Heart right ventricle (tissue), 16 donors: Measurements from ENCODE around the gene MBD5. TPM values are rescaled to one million over a fixed set of nuclear protein-coding genes. Genes with fewer than 3 reads are reported as not detected.
"Not testable (repeated sequence)": the region's sequence is repeated elsewhere in the genome, so short reads cannot be mapped to it uniquely, and the experiment has no call there.

Experiments
- ATAC-seq, 8 donors: fragments of 200-7000 bp; cut with Tn5 transposase; one replicate each; pipeline ENCODE4 v1.9.1; 2020; ENCODE audit warnings: mild to moderate bottlenecking in 8 of 8, moderate library complexity in 8 of 8, moderate number of reproducible peaks in 1 of 8
- DNase-seq, 2 donors: peaks; one replicate each; pipeline ENCODE4 v3.0.0-alpha.2; 2020
- H3K27ac ChIP-seq, 10 donors: fragments of 200-600 bp; sonication (generic) in 2 of 10; one replicate each; pipeline versions ENCODE4 v1.5.0 to v1.8.0; 2020 to 2022; ENCODE audit warnings: mild to moderate bottlenecking in 3 of 10
- H3K27me3 ChIP-seq, 7 donors: fragments of 200-600 bp; one replicate each; pipeline ENCODE4 v1.8.0; 2021 to 2022; ENCODE audit warnings: mild to moderate bottlenecking in 2 of 7
- H3K36me3 ChIP-seq, 9 donors: fragments of 200-600 bp; sonication (generic) in 1 of 9; one replicate each; pipeline versions ENCODE4 v1.5.0 to v1.8.0; 2020 to 2022; ENCODE audit warnings: mild to moderate bottlenecking in 2 of 9
- H3K4me1 ChIP-seq, 9 donors: fragments of 200-600 bp; sonication (generic) in 1 of 9; one replicate each; pipeline versions ENCODE4 v1.5.0 to v1.8.0; 2020 to 2022; ENCODE audit warnings: mild to moderate bottlenecking in 4 of 9
- H3K4me3 ChIP-seq, 10 donors: fragments of 200-600 bp; sonication (generic) in 2 of 10; one replicate each; pipeline versions ENCODE4 v1.5.0 to v1.8.0; 2020 to 2022; ENCODE audit warnings: mild to moderate bottlenecking in 7 of 10, moderate library complexity in 2 of 10
- H3K9me3 ChIP-seq, 11 donors: fragments of 200-600 bp in 10 of 11; sonication (generic) in 2 of 11; one replicate each; pipeline versions ENCODE4 v1.5.0 to v1.8.0; 2013 to 2022; ENCODE audit warnings: mild to moderate bottlenecking in 2 of 11, control low read depth in 1 of 11, moderate library complexity in 1 of 11
- WGBS, 2 donors: extraction: QIAGEN DNeasy Blood & Tissue Kit; methylation state at CpG; one replicate each; pipeline ENCODE4 v1.1.7; 2013; ENCODE audit warnings: inconsistent platforms in 1 of 2; 5-methylcytosine and 5-hydroxymethylcytosine counted together
- intact Hi-C, 10 donors: fragments of 100-400 bp; cut with DNase I; formaldehyde crosslinking; loops; one replicate each; pipeline versions ENCODE4 v1.11.1 to v1.14.2; 2022
- polyA plus RNA-seq, 2 donors: library from polyadenylated mRNA; stranded (reverse); fragments of 200-250 nt; gene quantifications; one replicate each; pipeline ENCODE4 v1.2.3, GENCODE V29; 2013
- total RNA-seq, 10 donors: library from RNA; stranded (reverse); fragmentation: NEBNext Ultra II Directional in 3 of 10; extraction: Animal tissue kit (Norgen Biotek cat#: 25700) in 3 of 10; gene quantifications; one replicate each; pipeline versions ENCODE4 v1.2.1 to v1.2.4, GENCODE V29; 2021 to 2023
- TF ChIP-seq, protein P1 (sequence below), 9 donors: fragments of 200-600 bp; sonication (generic) in 2 of 9; IDR thresholded peaks; one replicate each; pipeline versions ENCODE4 v1.5.0 to v1.8.0; 2021 to 2022; ENCODE audit warnings: antibody characterized with exemption in 9 of 9, mild to moderate bottlenecking in 5 of 9, moderate library complexity in 1 of 9
- donor health status: Arrhythmogenic right ventricular cardiomyopathy.
- donor health status: ischemic (EF 13 %, LVEDD 7.1; RV severe dilation, severe dysfunction).
- donor health status: healthy with polysubstance abuse.
- donor health status: DM: no; HTN: yes; CAD: no.
- donor health status: DM: no; HTN: no; CAD: no.
- donor health status: ischemic (EF 25% LVEDD 6.9; RV normal size, moderate dysfunction).
- donor health status: ischemic (EF 25% LVEDD 5.7; RV mildly dilated, moderate dysfunction).
- donor health status: healthy.
- donor health status: DM: yes; HTN: yes; CAD: no.
- donor health status: Ischemic cardiomyopathy.
- donor health status: ischemic (EF 35%, LVEDD 5.7; RV mildly dilated, moderate dysfunction).
- donor health status: nonischemic (EF 11% LVEDD 7.7; RV severe dilation, severe dysfunction).
- donor health status: DM: yes; HTN: yes; CAD: no.
- donor health status: PGD.
- donor health status: ischemic (EF 29% LVEDD 5.4; RV normal size, mild dysfunction).
- donor health status: nonischemic (EF 23%, LVEDD 6.1; RV moderate dilation, normal function).

The MBD5 gene
- total and polyA plus RNA-seq, 12 donors = 3.4 to 39.8 (median 35.2) TPM

GRCh38 chr2:147989102-147989501 is 31.8 kb upstream of the MBD5 start:
- H3K4me3 ChIP-seq = no peak overlapping the region
- H3K9me3 ChIP-seq = no peaks in the 10 kb centered on the region
- H3K4me1 ChIP-seq = peaks cover 0 to 12% (median 0%) of the 10 kb centered on the region in 9 donors
- DNase-seq = no peak
- 95 to 98% methylated on average over 3 of the region's 3 CpGs for WGBS, 2 donors
- ATAC-seq = no peak
- intact Hi-C loops = loop anchor here in 4 of 10 donors (5.0 to 10.0 kb wide), 3 partner anchors 516 to 1006 kb away; no protein-coding TSS in a partner anchor
- no peak overlapping the region for H3K27ac ChIP-seq
- H3K27me3 ChIP-seq = no peaks in the 10 kb centered on the region
- TF ChIP-seq, protein P1, sequence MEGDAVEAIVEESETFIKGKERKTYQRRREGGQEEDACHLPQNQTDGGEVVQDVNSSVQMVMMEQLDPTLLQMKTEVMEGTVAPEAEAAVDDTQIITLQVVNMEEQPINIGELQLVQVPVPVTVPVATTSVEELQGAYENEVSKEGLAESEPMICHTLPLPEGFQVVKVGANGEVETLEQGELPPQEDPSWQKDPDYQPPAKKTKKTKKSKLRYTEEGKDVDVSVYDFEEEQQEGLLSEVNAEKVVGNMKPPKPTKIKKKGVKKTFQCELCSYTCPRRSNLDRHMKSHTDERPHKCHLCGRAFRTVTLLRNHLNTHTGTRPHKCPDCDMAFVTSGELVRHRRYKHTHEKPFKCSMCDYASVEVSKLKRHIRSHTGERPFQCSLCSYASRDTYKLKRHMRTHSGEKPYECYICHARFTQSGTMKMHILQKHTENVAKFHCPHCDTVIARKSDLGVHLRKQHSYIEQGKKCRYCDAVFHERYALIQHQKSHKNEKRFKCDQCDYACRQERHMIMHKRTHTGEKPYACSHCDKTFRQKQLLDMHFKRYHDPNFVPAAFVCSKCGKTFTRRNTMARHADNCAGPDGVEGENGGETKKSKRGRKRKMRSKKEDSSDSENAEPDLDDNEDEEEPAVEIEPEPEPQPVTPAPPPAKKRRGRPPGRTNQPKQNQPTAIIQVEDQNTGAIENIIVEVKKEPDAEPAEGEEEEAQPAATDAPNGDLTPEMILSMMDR (IDR thresholded peaks at IDR 0.05) = no peak
- no peaks in the 10 kb centered on the region for H3K36me3 ChIP-seq

GRCh38 chr2:147989809-147990403 is 31.0 kb upstream of the MBD5 start:
- intact Hi-C loops = loop anchor here in 7 of 10 donors (5.0 to 10.0 kb wide), 4 partner anchors 515 to 1005 kb away; no protein-coding TSS in a partner anchor
- no peaks in the 10 kb centered on the region for H3K27me3 ChIP-seq
- no peak overlapping the region for H3K27ac ChIP-seq
- peaks cover 0 to 3% (median 0%) of the 10 kb centered on the region in 11 donors for H3K9me3 ChIP-seq
- no peak overlapping the region for H3K4me3 ChIP-seq
- DNase-seq = no peak
- 58 to 62% methylated on average over 4 of the region's 4 CpGs for WGBS, 2 donors
- peak in 6 of 8 donors; percentile 38 to 64 (median 48) for ATAC-seq
- H3K36me3 ChIP-seq = peaks cover 0 to 2% (median 0%) of the 10 kb centered on the region in 9 donors
- peaks cover 0 to 10% (median 0%) of the 10 kb centered on the region in 9 donors for H3K4me1 ChIP-seq
- TF ChIP-seq, protein P1 (IDR thresholded peaks at IDR 0.05) = peak in 8 of 9 donors; percentile 24 to 77 (median 68)

DNA sequence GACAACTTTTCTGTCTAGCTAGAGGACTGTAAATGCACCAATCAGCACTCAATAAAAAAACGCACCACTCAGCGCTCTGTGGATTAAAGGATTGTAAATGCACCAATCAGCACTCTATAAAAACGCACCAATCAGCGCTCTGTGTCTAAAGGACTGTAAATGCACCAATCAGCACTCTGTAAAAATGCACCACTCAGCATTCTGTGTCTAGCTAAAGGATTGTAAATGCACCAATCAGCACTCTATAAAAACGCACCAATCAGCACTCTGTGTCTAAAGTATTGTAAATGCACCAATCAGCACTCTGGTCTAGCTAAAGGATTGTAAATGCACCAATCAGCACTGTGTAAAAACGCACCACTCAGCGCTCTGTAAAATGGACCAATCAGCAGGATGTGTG is 25.9 kb upstream of the MBD5 start:
- WGBS, 2 donors = 97 to 98% methylated on average over 7 of the region's 7 CpGs
- DNase-seq = not testable (repeated sequence)
- peaks cover 0 to 16% (median 0%) of the 10 kb centered on the region in 9 donors for H3K4me1 ChIP-seq

DNA sequence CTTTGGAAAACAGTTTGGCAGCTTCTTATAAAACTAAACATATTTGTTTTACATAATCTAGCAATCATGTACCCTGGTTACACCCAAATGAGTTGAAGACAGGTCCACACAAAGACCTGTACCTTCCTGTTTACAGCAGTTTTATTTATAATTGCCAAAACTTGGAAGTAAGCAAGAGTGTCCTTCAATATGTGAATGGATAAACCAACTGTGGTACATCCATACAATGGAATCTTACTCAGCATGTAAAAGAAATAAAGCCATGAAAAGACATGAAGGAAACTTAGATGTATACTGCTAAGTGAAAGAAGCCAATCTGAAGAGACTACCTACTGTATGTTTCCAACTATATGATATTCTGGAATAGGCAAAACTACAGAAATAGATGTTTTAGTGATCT is 24.1 kb upstream of the MBD5 start:
- peaks cover 0 to 21% (median 4%) of the 10 kb centered on the region in 11 donors for H3K9me3 ChIP-seq
- H3K27ac ChIP-seq = no peak overlapping the region
- TF ChIP-seq, protein P1 (IDR thresholded peaks at IDR 0.05) = no peak
- H3K4me3 ChIP-seq = no peak overlapping the region
- peaks cover 0 to 9% (median 0%) of the 10 kb centered on the region in 9 donors for H3K36me3 ChIP-seq
- H3K27me3 ChIP-seq = no peaks in the 10 kb centered on the region
- peaks cover 0 to 12% (median 0%) of the 10 kb centered on the region in 9 donors for H3K4me1 ChIP-seq
- DNase-seq (no peak), ATAC-seq (no peak)
- intact Hi-C loops = loop anchor here in 2 of 10 donors (10.0 kb wide), 2 partner anchors 508 to 518 kb away; no protein-coding TSS in a partner anchor

More for the DNA sequence above, 25.9 kb upstream of the MBD5 start:
- H3K9me3 ChIP-seq = peaks cover 0 to 21% (median 4%) of the 10 kb centered on the region in 11 donors
- H3K27ac ChIP-seq, H3K27me3 ChIP-seq, H3K36me3 ChIP-seq, ATAC-seq, H3K4me3 ChIP-seq: not testable (repeated sequence)
- intact Hi-C loops = loop anchor here in 4 of 10 donors (5.0 to 10.0 kb wide), 3 partner anchors 510 to 520 kb away; no protein-coding TSS in a partner anchor

DNA sequence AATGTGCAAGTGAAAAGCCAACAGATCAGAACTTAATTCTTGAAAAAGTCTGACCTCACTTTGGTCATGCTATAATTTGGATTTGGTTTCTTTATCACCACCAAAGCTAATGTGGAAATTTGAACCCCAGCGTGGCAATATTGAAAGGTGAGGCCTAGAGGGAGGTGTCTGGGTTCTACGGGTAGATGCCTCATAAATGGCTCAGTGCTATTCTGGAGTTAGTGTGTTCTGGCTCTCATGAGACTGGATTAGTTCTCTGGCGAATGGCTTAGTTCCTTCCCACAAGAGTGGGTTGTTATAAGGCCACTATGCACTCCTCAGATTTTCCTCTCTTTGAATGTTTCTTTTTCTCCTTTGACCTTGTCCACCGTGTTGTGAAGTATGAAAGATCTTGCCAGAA is 22.7 kb upstream of the MBD5 start:
- DNase-seq (no peak), ATAC-seq (no peak)
- 78% methylated on average over 4 of the region's 4 CpGs for WGBS, 2 donors
- Histone ChIP-seq H3K36me3 (peaks cover 0 to 9% (median 0%) of the 10 kb centered on the region in 9 donors), H3K4me1 (peaks cover 0 to 12% (median 0%) of the 10 kb centered on the region in 9 donors), H3K27me3 (no peaks in the 10 kb centered on the region), H3K27ac (no peak overlapping the region), H3K4me3 (no peak overlapping the region), H3K9me3 (peaks cover 0 to 33% (median 4%) of the 10 kb centered on the region in 11 donors)
- intact Hi-C loops = loop anchor here in 2 of 10 donors (10.0 kb wide), 2 partner anchors 507 to 517 kb away; no protein-coding TSS in a partner anchor
- TF ChIP-seq, protein P1 (IDR thresholded peaks at IDR 0.05) = no peak
